GM12801 (cell line): Measurements from ENCODE around the gene GALT.

Source experiments
- TF ChIP-seq, protein P1 (sequence below): IDR thresholded peaks from one replicate; pipeline ENCODE4 v1.5.1; 2011; ENCODE audit warnings: control low read depth; ENCODE audit not compliant: insufficient read length; ENCODE audit errors: extremely low read depth

Gene GALT

DNA sequence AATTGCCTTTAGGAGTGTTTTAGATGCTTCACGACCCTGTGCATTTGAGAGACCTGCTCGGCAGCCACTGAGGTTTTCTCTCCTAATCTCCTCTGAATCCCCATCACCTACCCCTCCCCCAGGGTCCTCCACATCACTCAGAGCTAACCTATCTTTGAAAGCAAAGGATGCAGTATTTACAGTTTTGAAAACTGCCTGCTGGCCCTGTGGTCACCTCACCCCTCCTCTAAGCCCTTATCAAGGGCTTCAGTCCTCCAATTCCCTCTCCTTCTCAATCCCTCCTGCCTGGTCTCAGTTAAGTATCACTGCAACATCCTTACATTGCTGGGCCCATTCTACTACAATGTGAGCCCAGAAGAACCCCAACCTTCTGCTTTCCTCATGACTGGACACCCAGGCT lies 39.1 kb upstream of the GALT start:
- TF ChIP-seq, protein P1, sequence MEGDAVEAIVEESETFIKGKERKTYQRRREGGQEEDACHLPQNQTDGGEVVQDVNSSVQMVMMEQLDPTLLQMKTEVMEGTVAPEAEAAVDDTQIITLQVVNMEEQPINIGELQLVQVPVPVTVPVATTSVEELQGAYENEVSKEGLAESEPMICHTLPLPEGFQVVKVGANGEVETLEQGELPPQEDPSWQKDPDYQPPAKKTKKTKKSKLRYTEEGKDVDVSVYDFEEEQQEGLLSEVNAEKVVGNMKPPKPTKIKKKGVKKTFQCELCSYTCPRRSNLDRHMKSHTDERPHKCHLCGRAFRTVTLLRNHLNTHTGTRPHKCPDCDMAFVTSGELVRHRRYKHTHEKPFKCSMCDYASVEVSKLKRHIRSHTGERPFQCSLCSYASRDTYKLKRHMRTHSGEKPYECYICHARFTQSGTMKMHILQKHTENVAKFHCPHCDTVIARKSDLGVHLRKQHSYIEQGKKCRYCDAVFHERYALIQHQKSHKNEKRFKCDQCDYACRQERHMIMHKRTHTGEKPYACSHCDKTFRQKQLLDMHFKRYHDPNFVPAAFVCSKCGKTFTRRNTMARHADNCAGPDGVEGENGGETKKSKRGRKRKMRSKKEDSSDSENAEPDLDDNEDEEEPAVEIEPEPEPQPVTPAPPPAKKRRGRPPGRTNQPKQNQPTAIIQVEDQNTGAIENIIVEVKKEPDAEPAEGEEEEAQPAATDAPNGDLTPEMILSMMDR, result no peak

GRCh38 chr9:34610434-34611206 lies 35.9 kb upstream of the GALT start:
- TF ChIP-seq, protein P1, result no peak

DNA sequence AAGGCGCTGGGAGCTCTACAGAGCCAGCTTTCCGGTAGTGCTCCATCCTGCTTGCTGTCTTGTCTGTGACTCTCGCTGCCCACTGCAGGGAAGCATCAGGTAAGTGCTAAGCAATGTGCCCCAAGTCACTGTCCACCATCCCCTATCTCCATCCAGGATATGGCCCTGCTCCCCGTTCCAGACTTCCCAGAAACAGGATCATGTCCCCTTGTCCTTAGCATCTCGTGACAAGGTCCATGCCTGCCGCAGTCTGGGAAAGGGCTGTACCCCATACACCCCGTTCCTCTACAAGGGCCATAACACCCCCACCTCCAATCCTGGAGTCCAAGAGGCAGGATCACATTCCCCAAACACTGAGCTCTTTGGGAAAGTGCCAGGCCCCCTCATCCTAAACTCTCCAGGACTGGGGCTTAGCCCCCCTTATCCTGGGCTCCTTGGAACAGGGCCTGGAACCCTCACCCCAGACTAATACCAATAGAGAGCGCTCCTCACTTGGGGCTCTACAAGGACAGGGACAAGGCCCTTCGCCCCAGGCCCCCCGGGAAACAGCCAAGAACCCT lies 35.1 kb upstream of the GALT start:
- TF ChIP-seq, protein P1, result no peak

- TF ChIP-seq, protein P1, result no peak
These were observed 34.4 kb upstream of the GALT start, which contains the start of gene RPP25L for GRCh38 chr9:34611811-34612787. Gene RPP25L, minus strand, starts transcription at chr9:34612097. Its CDS starts 801 bp downstream, at chr9:34611296.

DNA sequence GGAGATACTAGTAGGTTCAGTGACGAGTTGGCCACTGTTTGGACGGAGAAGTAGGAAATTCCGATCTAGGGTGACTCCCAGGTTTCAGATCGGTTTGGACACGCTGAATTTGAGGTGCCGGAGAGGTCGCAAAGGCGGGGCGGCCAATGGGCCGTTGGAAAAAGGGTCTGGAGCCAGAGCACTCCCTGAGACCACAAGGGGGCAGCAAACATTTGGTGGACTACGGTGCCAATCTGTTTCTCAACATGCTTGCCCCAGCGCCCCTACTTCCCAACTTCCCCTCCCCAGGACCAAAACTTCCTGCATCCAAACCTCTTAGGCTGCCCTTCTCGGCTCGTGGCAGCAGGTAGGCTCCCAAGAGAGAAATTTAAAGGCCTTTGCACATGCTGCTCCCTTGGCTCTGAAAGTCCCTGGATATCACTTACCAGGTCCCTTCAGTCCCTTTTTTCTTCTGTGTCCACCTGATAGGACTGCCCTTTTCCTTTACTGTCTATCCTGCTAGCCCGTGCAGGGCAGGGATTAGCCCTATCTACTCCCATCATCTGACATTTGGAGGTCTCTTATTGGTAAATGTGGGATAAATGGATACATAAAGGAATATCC lies 33.6 kb upstream of the GALT start:
- TF ChIP-seq, protein P1, result no peak

DNA sequence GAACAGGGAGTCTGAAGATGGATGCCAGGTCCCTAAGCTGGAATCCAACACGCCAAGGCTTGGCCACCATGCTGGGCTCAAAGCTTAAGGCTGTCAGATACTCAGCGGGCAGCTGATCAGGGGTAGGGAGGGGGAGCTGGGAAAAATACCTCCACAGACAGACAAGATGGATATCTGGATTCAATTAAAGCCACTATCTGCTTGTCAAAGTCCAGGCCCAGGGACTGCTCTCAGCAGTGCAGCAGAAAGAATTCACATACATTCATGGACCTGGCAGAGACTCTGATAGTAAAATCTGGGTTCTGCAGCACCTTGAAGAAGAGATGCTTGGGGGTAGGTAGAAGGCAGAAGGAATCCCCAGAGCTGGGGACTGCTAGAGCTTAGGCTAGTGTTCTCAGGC lies 31.3 kb upstream of the GALT start:
- TF ChIP-seq, protein P1, result no peak
